VCaP (cell line): ENCODE data around the gene NUAK2.

Experiments
- H3K27ac ChIP-seq: fragments of 450-650 bp; 2 replicates; pipeline ENCODE4 v1.5.1; 2017
- TF ChIP-seq, protein P1 (sequence below): fragments of 450-650 bp; conservative IDR thresholded peaks from 2 replicates; pipeline ENCODE4 v1.5.1; 2017; ENCODE audit warnings: mild to moderate bottlenecking, moderate library complexity

NUAK2 gene

DNA sequence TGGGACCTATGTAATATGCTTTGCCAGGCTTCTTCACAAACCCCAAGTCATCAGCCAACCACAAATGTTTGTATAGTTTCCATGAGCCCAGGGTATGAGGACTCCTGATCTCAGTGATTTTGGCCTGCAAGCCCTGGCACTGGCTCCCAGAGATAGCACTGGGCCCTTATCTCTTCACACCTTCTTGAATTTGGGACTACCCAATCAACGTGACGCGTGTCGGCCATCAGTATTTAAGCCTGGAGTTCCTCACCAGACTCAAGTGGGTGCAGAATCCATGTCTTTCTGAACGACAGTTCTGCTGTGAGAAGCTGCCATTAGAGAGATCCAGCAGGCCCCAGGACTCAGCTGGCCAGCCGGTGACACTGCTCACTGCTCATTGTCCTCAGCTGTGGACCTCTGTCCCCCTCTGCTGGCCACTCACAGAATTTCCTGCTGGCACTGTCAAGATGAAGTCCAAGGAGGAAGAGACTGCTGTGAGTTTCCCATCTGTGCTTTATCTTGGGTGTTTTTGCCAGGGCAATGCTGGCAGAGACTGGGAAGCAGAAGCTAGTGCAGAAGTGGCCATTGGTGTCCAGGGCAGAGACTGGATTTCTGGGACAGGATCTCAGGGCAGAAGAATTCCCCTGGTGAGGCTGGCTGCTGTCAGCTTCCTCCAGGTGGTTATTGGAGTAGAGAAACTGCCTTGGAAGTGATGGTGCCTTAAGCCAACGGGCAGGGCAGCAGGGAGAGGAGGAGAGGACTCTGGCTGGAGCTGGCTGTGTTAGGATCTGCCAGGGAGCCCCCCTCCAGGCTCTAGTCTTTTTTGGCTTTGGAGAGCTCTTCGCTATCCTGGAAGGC lies 65.4 kb downstream of the NUAK2 start:
- TF ChIP-seq, protein P1, sequence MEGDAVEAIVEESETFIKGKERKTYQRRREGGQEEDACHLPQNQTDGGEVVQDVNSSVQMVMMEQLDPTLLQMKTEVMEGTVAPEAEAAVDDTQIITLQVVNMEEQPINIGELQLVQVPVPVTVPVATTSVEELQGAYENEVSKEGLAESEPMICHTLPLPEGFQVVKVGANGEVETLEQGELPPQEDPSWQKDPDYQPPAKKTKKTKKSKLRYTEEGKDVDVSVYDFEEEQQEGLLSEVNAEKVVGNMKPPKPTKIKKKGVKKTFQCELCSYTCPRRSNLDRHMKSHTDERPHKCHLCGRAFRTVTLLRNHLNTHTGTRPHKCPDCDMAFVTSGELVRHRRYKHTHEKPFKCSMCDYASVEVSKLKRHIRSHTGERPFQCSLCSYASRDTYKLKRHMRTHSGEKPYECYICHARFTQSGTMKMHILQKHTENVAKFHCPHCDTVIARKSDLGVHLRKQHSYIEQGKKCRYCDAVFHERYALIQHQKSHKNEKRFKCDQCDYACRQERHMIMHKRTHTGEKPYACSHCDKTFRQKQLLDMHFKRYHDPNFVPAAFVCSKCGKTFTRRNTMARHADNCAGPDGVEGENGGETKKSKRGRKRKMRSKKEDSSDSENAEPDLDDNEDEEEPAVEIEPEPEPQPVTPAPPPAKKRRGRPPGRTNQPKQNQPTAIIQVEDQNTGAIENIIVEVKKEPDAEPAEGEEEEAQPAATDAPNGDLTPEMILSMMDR = peak; percentile 97
- no peak overlapping the region for H3K27ac ChIP-seq
